Measurements from ENCODE around the gene SULT1B1.

The SULT1B1 gene

DNA sequence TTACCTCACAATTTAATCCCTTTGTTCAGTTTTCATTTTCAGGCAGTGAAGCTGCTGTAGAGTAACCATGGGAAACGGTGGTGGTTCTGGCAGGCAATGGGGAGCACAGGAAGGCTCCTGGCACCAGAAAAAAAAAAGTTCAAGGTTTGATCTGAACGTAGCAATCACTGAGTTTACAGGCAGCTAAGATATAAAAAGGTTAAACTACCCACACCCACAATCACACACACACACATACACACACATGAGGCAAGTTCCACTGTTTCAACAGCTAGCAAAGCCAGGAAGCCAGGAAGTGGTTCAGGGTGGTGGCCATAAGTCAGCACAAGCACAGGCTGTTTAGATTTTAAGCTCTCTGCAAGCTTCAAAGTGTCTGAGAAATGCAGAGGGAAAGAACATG lies at the start of gene SULT1B1:
TSS of gene SULT1B1 (minus strand) at position 166 of the 400 bp plus-strand sequence. CDS start 5,403 bp downstream, outside the sequence.
- no peak within 1 kb of the TSS for H3K4me3 ChIP-seq (ENCODE audit: low read depth, low read length)
- no peak for DNase-seq (ENCODE audit: low read depth)
- in situ Hi-C loops (cut with HindIII; ENCODE audit: low sequenced_read_pairs), result no loop called here

DNA sequence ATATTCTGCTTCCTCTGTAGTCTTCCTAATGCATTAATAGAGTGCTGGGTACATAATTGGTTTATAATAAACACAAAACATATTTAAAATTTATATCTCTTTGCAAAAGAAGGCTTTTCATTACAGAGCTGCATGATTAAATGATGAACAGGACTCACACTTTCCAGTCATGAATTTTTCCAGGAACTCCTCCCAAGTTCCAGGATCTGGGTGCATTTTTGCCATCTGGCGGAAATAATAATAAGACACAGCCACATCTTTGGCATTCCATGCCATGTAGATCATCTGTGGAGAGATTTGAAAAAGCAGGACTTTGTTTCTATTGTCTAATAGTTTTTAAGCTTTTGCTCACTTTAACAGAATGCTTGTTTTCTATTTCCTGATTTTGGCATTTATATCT lies 40.2 kb upstream of the SULT1B1 start:
- in situ Hi-C loops (cut with HindIII; ENCODE audit: low sequenced_read_pairs), result no loop called here
- TF ChIP-seq, protein P1, sequence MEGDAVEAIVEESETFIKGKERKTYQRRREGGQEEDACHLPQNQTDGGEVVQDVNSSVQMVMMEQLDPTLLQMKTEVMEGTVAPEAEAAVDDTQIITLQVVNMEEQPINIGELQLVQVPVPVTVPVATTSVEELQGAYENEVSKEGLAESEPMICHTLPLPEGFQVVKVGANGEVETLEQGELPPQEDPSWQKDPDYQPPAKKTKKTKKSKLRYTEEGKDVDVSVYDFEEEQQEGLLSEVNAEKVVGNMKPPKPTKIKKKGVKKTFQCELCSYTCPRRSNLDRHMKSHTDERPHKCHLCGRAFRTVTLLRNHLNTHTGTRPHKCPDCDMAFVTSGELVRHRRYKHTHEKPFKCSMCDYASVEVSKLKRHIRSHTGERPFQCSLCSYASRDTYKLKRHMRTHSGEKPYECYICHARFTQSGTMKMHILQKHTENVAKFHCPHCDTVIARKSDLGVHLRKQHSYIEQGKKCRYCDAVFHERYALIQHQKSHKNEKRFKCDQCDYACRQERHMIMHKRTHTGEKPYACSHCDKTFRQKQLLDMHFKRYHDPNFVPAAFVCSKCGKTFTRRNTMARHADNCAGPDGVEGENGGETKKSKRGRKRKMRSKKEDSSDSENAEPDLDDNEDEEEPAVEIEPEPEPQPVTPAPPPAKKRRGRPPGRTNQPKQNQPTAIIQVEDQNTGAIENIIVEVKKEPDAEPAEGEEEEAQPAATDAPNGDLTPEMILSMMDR (IDR thresholded peaks at IDR 0.05; ENCODE audit: low read depth, low read length, missing control alignments), result no peak

More for the DNA sequence above, at the start of gene SULT1B1:
- TF ChIP-seq, protein P1 (IDR thresholded peaks at IDR 0.05; ENCODE audit: low read depth, low read length, missing control alignments), result no peak

DNA sequence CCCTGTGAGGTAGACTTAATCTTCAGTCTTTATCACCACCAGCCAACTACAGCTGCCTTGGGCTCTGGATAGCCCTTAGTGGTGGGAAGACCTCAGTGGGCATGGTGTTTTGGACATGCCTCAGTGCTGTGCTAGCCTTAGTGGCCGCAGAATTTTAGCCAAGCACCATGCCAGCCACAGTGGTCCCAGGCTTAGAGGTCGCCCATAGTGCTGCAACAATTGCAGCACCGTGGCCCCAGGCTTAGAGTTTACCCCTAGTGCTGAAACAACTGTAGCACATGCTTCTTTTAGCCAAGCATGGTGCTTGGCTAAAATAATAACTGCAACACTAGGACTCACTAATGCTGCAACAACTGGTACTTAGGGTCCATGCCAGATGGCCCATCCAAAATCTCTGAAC lies 38.9 kb upstream of the SULT1B1 start:
- in situ Hi-C loops (cut with HindIII; ENCODE audit: low sequenced_read_pairs), result no loop called here
- H3K4me3 ChIP-seq (ENCODE audit: low read depth, low read length), result no peak overlapping the region
- DNase-seq (ENCODE audit: low read depth), result no peak
- TF ChIP-seq, protein P1 (IDR thresholded peaks at IDR 0.05; ENCODE audit: low read depth, low read length, missing control alignments), result no peak

More for the DNA sequence above, 40.2 kb upstream of the SULT1B1 start:
- H3K4me3 ChIP-seq (ENCODE audit: low read depth, low read length), result no peak overlapping the region
- no peak for DNase-seq (ENCODE audit: low read depth)

DNA sequence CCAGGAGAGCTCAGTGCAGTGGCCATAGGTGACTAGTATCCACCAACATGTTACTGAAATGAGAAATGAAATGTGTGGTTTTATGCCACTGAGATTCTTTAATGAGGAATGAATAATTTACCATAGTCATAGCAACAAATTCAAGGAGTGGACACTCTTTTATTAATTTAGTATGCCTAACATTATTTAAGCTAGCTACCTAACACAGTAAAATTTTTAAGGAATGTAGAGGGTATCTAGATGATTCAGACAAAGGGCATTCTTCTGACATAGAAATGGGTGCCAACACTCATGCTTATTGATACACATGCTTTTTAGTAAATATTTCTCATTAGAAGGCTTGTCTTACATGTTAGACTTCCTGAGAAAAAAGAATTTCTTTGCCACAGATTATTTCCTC lies 33.3 kb upstream of the SULT1B1 start:
- in situ Hi-C loops (cut with HindIII; ENCODE audit: low sequenced_read_pairs), result no loop called here

DNA sequence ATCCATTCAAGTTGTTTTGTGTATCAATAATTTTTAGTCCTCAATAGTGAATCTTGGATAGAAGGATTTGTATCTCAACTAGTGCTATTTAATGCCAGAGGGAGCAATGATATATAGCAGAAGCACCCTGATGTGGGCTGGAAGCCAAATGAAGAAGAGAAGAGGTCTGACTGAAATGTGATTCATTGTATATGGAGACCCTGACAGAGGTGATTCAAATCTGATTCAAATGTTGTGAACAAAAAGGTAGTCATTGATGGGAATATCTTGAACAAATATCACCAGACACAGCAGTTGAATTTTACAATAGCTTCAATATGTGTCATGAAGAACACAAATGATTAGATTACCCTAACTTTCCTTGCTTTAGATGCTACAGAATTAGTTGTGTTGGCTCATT lies 27.5 kb upstream of the SULT1B1 start:
- TF ChIP-seq, protein P1 (IDR thresholded peaks at IDR 0.05; ENCODE audit: low read depth, low read length, missing control alignments), result no peak
- in situ Hi-C loops (cut with HindIII; ENCODE audit: low sequenced_read_pairs), result no loop called here
- no peak overlapping the region for H3K4me3 ChIP-seq (ENCODE audit: low read depth, low read length)
- DNase-seq (ENCODE audit: low read depth), result no peak

More for the DNA sequence above, 33.3 kb upstream of the SULT1B1 start:
- H3K4me3 ChIP-seq (ENCODE audit: low read depth, low read length), result no peak overlapping the region
- no peak for DNase-seq (ENCODE audit: low read depth)
- TF ChIP-seq, protein P1 (IDR thresholded peaks at IDR 0.05; ENCODE audit: low read depth, low read length, missing control alignments), result no peak

DNA sequence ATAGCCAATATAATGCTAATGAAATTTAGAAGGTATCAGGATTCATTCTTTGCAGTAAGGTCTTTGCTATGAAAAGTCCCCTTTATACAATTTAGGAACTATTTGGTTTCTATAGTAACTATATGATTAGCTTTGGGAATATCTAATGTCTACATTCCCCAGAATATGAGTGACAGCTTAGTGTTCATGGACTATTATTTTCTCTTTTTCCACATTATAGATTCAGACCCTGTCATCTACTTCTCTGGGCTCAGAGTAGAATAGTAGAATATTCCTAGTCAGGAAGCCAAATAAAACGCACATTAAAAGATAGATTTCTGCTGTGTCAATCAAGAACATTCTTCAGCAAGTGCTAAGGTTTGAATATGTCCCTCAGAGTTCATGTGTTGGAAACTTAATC lies 26.1 kb upstream of the SULT1B1 start:
- no peak overlapping the region for H3K4me3 ChIP-seq (ENCODE audit: low read depth, low read length)
- TF ChIP-seq, protein P1 (IDR thresholded peaks at IDR 0.05; ENCODE audit: low read depth, low read length, missing control alignments), result no peak
- in situ Hi-C loops (cut with HindIII; ENCODE audit: low sequenced_read_pairs), result no loop called here
- no peak for DNase-seq (ENCODE audit: low read depth)

Measured in astrocyte of the cerebellum (primary cell).